Dedifferentiated amniotic fluid mesenchymal stem cell (primary cell): ENCODE data around the gene IRF2BPL.
A peak's percentile ranks its signal among the peaks of the same experiment; 100 is the strongest.

Experiments
- DNase-seq: peaks from one replicate; pipeline ENCODE4 v3.0.0-alpha.2; 2016; ENCODE audit errors: extremely low spot score

IRF2BPL gene

DNA sequence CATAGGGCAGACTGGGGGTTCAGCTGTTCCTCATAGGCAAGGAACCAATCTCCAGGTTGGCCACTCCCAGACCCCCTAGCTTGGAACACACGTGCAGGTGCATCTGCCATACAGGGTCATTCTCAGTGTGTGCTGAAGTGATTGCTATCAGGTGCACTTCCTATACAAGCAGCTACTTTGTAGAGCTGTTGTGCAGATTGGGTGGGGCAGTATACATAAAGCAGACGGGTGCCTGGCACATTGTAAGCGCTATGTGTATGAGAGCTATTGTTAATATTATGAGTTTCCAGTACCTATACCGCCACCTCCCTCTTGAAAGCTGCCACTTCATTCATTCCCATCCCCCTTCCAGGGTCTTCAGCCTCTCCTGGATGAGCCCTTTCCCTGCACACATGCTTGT is 17.3 kb downstream of the IRF2BPL start:
- DNase-seq: no peak

DNA sequence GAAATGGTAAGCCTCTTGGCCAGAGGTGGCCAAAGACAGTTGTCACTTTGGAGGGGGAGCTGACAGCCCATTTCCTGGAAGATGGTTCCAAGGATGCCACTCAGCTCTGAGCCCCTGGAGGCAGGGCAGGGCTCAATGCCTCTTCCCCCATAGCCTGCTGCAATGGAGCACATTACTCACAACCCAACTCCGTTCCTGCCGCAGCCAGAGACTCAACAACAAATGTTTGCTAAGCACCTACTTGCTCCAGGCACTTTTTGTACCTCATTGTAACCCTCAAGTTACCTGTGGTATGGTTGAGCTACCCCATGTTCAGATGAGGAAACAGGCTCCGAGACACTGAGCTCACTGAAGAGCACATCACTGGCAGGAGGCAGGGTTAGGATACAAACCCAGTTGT is 19.5 kb downstream of the IRF2BPL start:
- no peak for DNase-seq

DNA sequence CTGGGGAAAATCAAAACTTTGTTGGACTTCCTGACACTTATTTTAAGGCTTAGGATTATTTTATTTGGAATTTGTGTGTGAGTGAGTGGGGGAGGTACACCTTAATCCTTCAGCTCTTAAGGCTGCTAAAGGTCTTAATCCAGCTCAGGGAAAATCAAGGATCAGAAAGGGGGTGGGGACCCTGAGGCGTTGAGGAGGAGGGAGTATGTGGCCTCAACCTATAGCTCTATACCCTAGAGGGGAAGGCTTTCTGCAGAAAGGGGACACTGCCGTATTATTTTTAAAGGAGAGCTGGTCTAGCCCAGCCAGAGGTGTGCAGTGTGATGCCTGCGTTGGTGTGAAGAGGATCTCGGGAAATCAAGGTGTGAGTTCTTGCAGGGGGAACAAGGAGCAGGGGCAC is 20.0 kb downstream of the IRF2BPL start:
- DNase-seq: no peak

DNA sequence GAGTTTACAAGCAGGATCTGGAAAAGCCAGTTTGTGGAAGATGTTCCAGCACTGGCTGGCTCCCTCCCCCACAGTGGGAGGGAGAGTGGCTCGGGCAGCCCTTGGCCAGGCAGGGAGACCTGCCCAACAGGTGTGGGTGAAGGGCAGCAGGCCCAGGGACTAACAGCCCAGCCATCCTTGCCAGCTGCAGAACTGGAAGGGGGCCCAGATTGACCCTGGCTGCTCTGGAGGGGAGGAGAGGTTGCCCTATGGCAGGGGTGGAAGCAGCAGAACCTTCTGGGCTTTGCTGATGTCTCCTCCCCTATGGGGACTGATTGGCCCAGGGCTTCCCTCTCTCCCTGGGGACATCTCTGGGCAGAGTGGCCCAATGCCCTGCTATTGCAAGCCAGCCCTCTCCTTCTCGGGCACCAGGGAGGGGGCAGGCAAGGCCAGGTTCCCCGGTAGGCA is 20.5 kb downstream of the IRF2BPL start:
- no peak for DNase-seq

DNA sequence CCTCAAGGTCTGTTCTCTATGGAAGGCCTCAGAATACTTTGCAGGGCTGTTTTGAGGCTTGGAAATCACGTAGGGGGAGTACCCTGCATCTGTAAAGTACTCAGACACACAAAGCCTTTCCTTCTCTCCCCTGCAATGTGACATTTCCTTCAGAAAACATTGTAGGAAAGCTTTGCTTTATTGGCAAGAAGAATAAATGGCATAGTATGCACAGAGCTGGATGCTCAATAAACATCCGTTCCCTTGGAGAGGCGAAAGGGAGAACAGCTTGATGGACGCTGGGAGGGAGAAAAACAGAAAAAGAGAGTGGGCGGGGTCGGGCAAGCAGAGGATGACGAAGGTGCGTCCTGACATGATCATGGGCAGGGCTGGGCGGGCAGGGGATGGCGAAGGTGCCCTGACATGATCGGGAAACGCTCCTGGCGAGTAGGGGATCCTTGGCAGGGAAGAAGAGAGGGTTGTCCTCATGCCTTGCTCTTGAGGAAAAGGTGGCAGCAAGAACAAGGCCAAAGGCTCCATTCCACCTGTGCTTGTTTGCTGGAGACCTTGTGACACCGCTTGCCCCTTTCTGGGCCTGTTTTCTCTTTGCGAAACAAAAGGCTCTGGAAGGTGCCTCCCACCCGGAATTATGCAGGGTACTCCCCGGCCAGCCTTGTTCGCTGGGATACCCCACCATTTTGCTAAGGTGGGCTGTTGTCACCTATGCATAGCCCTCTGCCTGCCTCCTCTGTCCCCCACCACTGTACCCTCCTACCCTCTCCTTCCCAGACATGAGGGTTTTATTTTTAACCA is 21.1 kb downstream of the IRF2BPL start:
- DNase-seq: no peak

DNA sequence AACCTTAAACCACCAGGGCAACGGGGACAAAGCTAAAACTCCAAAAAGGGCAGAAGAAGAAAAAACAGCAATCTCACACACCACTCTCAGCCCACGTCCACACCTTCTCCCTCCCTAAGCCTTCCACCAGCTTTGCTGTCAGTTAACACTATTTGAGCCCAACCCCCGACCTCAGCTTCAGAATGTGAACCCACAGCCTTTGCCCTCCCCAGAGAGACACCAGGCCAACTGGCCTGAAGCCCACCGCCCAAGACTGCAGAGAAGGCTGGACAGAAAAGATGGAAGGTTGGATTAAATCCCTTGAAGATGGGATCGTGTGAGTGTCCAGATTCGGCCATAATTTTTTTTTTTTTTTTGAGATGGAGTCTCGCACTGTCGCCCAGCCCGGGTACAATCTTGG is 22.4 kb downstream of the IRF2BPL start:
- DNase-seq: no peak

DNA sequence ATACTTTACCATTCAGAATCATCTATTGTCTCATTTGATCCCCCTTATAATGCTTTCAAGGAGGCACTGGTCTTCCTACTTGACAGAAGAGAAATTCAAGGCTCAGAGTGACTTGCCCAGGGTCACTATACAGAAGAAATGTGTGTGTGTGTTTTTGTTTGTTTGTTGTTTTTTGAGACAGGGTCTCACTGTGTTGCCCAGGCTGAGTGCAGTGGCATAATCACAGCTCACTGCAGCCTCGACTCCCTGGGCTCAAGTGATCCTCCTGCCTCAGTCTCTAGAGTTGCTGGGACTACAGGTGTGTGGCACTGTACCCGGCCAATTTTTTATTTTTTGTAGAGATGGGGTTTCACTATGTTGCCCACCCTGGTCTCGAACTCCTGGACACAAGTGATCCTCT is 22.9 kb downstream of the IRF2BPL start:
- DNase-seq: no peak

DNA sequence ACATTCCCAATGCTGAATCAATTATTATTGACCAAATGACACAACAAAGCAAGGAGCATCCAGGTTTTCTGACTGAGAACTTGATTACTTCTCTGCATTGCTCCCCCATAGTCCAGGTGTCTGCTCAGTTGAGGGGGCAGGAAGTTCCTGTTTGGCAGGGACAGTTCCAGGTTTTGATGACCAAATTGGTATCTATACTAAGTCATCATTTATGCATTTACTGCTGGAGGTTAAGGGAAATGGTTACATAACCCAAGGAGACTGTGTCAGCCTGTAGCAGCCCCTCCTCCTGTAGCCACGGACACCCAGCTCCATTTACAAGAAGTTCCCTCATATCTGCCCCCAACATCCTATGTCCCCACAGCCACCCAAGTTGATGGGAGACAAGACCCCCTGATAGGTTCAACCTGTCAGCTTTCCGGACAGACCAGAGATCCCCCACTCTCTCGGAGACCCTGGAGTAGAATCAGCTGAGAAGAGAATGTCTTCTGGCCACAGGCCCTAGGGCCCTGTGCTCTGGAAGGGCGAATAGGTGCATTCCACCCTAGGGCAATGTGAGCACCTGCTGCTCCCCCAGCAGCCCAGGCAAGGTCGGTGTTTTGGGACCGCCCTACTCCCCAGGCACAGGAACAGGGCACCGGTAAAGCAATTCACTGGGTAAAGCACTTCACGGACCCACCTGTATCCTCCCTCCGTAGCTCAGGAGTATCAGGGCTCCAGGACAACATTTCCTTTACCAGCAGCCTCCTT is 23.6 kb downstream of the IRF2BPL start:
- DNase-seq: no peak

DNA sequence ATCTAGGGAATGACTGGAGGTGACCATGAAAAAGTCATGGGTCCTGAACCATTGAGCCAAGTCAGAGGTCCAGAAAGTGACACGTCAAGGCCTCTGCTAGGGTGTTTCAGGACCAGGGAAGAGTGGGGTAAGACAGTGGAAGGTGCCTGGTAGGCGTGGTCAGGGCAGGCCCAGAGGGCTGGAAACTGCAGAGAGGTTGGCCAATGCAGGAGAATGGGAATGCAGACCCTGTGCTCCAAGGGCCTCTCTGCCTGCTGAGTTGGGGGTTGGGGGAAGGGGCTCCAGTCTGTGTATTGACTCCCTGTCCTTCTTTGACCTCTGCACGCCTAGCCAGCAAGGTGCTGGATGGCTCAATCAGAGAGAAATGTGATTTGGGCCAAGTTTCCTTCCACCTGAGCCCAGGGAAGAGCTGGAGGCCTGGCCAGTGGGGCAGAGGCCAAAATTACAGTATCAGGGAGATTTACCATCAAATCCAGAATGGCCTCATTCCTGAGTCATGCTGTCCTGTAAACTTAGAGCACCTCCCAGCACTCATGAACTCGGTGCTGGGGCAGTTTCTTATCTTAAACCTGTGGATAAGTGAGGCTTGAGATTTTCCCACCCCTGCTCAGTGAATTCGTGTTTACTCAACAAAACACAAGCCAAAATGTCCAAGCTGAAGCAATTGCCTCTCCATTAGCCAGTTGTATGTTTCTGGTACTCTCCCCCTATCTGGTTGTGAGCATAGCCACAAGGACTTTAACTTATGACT is 24.4 kb downstream of the IRF2BPL start:
- DNase-seq: no peak

DNA sequence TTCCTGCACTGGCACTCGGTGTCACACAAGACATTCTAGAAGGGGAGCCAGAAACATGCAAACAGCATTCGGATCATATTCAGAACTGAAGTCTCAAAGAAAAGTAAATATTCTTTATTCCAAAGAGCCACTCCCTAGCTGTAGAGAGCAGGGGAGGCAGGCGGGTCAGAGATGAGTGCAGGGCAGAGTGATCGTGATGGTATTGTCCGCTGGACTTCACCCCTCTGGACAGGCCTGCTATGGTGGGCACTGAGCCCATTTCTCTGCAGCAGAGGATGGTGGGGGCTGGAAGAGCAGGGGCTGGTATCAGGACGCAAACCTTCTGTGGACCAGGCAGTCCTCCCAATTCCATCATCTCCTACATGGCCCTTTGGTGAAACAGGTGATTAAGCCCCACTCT is 25.6 kb downstream of the IRF2BPL start:
- DNase-seq: no peak

DNA sequence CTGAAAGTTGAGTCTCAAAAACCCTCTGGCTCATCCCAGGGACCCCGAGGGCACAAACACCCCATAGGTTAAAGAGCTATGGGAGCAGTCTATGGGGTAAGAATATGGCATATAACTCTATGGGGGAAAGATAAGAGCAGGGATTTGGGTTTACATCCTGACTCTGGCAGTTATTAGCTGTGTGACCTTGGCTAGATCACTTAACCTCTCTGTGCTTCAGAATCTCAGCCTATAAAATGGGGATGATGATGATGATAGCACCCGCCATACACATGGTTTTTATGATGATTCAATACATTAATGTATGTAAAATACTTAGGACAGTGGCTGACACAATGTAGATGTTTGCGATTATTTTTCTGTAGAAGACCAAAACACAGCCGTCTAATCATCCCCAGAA is 26.2 kb downstream of the IRF2BPL start:
- DNase-seq: no peak

DNA sequence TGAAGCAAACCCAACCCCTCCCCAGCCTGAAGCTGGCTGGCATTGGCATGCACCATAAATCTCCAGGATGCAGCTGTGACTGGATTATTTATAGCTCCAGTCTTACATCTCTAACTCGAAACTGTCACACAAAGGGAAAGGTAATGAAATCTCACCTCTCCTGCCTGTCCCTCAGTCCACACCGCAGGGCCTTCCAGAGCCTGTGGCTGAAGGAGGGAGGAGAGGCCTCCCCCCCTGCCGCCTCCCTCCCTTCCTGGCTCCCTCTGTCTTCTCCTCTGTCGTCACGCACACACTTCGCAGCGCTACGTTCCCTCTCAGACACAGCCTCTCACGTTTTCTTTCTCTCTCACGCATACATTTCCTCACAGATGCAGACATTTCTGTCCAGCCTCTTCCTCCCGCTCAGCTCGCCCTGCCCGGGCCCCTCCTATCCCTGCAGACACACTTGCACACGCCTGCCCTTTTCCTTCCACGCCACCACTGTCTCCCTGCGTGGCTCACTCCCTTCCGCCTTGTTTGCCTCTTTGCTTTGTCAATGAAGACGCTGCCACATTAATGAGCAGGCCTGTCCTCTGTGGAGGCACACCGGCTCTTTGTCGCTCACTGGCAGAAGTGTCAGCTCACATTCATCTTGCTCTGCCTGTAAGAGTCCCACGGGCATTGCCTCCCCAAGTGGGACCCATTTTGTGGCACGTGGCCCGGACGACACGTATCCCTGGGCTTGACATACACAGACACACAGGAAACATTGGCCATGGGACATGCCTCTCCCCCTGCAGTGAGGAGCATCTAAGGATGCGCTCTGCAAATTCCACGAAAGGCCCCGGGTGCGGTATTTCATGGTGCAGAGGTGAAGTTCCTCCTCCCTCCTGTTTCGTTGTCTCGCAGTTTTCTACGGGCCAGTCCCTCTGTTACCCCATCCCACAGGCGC is 27.9 kb downstream of the IRF2BPL start:
- DNase-seq: peak; percentile 45

DNA sequence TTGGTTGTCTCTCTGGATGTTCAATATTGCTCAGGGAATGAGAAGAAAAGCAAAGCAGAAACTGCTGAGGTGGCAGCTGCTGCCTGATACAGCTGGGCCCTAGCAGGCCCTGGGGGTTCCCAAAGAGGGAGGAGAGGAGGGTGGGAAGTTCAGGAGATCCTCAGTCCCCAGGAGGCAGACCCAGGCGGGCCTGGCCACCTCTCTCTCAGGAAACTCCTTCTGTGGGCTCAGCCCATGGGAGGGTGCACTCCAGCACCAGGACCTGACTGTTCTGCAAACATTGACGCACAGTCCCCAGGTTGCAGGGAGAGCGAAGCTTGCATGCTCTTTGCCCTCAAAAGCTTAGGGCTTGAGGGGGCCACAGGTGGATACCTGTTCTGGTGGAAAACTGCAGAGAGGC is 29.6 kb downstream of the IRF2BPL start:
- DNase-seq: no peak

DNA sequence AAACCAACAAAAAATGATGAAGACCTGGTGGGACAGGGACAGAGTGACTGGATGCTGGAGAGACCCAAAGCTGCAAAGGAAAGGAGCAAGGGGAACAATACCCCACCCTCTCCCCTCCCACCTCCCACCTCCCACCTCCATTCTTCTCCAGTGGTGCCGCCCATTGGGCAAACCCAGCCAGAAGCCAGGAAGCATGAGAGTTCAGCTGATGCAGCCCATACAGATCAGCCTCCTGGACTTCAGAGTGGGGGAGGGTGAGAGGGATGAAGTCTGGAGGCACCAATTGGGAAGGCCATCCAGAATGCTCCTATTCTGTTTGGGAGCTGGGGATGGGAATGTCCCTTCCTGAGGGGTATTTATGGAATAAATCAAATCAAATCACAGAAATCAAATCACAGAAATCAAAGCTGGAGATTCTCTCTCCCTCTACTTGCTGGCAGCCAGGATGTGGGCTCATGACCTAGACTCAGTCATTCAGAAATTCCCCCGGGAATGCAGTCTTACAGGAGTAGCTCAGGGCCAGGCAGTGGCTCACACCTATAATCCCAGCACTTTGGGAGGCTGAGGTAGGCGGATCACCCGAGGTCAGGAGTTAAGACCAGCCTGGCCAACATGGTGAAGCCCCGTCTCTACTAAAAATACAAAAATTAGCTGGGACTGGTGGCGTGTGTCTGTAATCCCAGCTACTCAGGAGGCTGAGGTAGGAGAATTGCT is 31.1 kb downstream of the IRF2BPL start:
- DNase-seq: no peak

DNA sequence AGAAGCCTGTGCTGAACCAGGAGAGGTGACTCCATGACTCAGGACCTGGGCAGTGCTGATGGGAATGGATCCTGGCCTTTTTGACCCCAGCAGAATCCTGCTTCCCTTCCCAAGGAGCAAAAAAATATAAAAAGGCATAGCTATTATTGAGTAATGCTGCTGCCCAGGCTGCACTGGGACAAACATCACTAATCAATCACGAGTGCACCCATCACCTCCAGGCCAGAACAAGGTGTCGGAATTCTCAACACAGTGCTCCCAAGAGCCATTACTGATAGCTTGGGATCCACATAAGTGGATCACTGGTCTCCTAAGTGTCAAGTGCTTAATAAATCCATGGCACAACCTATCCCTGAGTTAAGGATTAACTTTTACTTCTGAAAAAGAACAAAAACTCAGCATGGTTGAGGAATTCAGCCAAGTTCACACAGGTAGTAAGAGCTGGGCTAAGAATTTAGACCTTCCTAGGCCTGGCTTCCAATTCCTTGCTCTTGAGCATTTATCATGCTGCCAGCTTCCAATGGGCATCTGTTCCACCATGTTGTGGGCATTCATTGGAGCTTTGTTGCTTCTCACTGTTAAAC is 31.9 kb downstream of the IRF2BPL start:
- no peak for DNase-seq

DNA sequence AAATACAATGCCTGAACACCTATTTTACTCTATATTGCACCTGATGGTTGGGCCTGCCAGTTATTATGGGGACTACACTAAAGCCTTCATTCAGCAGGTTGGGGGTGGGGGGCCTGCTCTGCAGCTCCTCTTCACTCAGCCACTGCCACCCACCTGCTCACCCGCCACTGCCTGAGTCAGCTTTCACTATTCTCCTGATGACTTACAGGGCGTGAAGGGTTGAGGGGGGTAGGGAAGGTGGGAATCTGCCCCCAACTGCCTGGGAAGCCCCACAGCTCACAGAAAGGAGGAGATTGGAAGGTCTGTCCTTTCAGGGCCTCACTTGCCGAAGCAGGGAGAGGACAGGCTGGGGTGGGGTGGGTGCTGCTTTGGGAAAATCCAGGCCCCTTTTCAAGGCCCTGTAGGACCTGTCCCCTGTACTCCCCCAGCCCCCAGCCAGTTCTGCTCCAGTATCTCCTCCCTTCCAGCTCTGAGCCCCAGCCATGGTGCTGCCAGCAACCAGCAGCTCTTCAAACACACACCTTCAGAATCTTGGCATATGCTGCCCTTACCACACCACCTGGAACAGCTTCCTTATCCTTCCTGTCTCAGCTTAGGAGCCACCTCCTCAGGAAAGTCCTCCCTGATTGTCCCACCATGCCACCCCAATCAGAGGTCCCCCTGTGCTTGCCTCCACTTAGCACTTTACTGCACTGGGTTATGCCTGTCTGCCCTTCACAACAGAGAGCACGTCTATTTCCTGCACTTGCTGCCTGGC is 33.1 kb downstream of the IRF2BPL start:
- DNase-seq: no peak

DNA sequence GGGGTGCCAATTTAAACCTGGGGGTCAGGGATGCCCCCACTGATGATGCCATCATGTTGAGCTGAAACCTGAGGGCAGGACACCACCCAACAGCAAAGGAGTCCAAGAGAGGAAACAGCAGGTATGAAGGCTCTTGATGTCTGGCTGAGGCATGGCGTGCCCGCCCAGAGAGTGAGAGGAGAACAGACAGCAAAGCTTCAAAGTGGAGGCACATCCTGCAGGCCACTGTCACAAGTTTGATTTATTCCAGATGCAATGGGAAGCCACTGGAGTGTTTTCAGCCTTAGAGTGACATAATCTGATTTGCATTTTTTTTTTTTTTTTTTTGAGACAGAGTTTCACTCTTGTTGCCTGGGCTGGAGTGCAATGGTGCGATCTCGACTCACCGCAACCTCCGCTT is 34.8 kb downstream of the IRF2BPL start:
- no peak for DNase-seq

DNA sequence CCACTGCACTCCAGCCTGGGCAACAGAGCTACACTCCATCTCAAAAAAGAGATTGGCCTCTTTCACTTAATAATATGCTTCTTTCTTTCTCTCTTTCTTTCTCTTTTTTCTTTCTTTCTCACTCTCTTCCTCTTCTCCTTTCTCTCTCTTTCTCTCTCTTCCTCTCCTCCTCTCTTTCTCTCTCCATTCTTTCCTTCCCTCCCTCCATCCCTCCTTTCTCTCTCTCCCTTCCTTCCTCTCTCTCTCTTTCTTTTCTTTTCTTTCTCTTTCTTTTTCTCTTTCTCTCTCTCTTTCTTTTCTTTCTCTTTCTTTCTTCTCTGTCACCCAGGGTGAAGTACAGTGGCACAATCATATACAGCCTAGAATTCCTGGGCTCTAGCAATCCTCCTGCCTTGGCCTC is 38.4 kb downstream of the IRF2BPL start:
- DNase-seq: no peak

DNA sequence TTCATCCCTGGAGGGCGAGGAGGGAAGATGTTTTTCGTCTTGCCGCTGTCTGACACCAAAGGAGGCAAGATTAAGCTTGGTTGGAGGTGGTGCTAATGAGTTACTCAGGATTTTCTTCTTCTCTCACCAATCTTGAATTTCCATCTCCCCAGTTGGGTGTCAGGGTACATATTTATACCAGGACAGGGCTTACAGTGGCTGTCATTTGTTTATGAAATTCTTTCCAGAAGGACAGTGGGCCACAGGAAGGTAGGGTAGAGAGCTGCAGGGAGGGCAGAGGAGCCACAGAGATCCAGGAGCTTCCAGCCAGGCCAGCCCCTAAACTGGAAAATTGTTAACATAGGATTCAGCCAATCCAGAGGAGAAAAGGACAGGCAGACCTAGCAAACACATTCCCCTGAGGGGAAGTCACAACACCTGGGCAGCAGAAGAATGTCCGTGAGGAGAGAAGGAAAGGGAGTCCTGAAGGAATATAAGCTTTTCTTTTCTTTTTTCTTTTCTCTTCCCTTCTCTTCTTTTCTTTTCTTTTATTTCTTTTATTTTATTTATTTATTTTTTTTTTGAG is 40.5 kb downstream of the IRF2BPL start:
- no peak for DNase-seq

DNA sequence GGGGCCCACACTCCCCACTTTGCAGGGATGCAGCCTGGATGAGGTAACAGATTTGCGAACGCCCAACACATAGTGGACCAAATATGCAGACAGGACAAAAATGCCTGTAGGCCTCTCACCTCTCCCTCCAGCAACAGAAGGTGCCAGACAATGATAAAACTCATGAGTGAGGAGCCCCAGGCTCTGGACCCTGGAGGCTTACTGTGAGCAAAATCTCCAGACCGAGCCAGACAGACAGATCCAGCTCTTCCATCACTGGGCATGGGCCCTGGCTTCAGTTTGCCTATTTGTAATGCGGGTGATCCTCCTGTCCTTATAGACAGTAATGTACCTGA is 42.3 kb downstream of the IRF2BPL start:
- no peak for DNase-seq
